Heart left ventricle (tissue), 16 donors: Measurements from ENCODE around the gene ZNF516. TPM values are rescaled to one million over a fixed set of nuclear protein-coding genes. Genes with fewer than 3 reads are reported as not detected.

Experiments
- ATAC-seq, 4 donors: fragments of 200-7000 bp; cut with Tn5 transposase; one replicate each; pipeline ENCODE4 v1.9.1; 2020 to 2022; ENCODE audit warnings: moderate library complexity in 4 of 4, mild to moderate bottlenecking in 3 of 4, moderate number of reproducible peaks in 1 of 4
- DNase-seq, 5 donors: peaks; one replicate each; pipeline ENCODE4 v3.0.0-alpha.2; 2020
- H3K27ac ChIP-seq, 12 donors: fragments of 200-600 bp; sonication (generic) in 4 of 12; one replicate each; pipeline versions ENCODE4 v1.5.0 to v1.8.0; 2016 to 2022; ENCODE audit warnings: mild to moderate bottlenecking in 2 of 12
- H3K27me3 ChIP-seq, 9 donors: fragments of 200-600 bp; sonication (generic) in 2 of 9; one replicate each; pipeline versions ENCODE4 v1.5.1 to v1.8.0; 2016 to 2022; ENCODE audit warnings: mild to moderate bottlenecking in 3 of 9
- H3K36me3 ChIP-seq, 9 donors: fragments of 200-600 bp; sonication (generic) in 2 of 9; one replicate each; pipeline versions ENCODE4 v1.5.0 to v1.8.0; 2018 to 2022; ENCODE audit warnings: mild to moderate bottlenecking in 2 of 9
- H3K4me1 ChIP-seq, 12 donors: fragments of 200-600 bp; sonication (generic) in 4 of 12; one replicate each; pipeline versions ENCODE4 v1.5.0 to v1.8.0; 2016 to 2022; ENCODE audit warnings: mild to moderate bottlenecking in 3 of 12
- H3K4me3 ChIP-seq, 12 donors: fragments of 200-600 bp; sonication (generic) in 4 of 12; one replicate each; pipeline versions ENCODE4 v1.5.0 to v1.8.0; 2017 to 2022; ENCODE audit warnings: mild to moderate bottlenecking in 9 of 12, moderate library complexity in 4 of 12
- H3K9me3 ChIP-seq, 12 donors: fragments of 200-600 bp; sonication (generic) in 4 of 12; one replicate each; pipeline versions ENCODE4 v1.5.0 to v1.8.0; 2016 to 2022; ENCODE audit warnings: mild to moderate bottlenecking in 1 of 12
- POLR2A ChIP-seq, 2 donors: fragments of 450-650 bp; IDR thresholded peaks; one replicate each; pipeline ENCODE4 v1.6.1; 2017; ENCODE audit warnings: antibody characterized with exemption in 2 of 2, mild to moderate bottlenecking in 2 of 2, moderate library complexity in 2 of 2
- WGBS, 4 donors: extraction: QIAGEN DNeasy Blood & Tissue Kit in 2 of 4; methylation state at CpG; one replicate each; pipeline versions ENCODE4 v1.1.5 to v1.1.7; 2013 to 2018; 5-methylcytosine and 5-hydroxymethylcytosine counted together
- intact Hi-C, 10 donors: fragments of 100-400 bp; cut with DNase I; formaldehyde crosslinking; loops; one replicate each; pipeline versions ENCODE4 v1.11.1 to v1.14.2; 2022
- polyA plus RNA-seq, 2 donors: library from polyadenylated mRNA; stranded (reverse); fragments of 200-250 nt; gene quantifications; one replicate each; pipeline ENCODE4 v1.2.3, GENCODE V29; 2013
- total RNA-seq, 9 donors: library from RNA; depleted of rRNA in 2 of 9; stranded (reverse); fragments of >200 nt in 2 of 9; fragmentation: NEBNext Ultra II Directional in 3 of 9; extraction: Animal tissue kit (Norgen Biotek cat#: 25700) in 3 of 9; gene quantifications; one replicate each; pipeline versions ENCODE4 v1.1.0 to v1.2.4, GENCODE V29; 2016 to 2023
- TF ChIP-seq, protein P1 (sequence below), 12 donors: fragments of 200-600 bp; sonication (generic) in 4 of 12; IDR thresholded peaks; one replicate each; pipeline versions ENCODE4 v1.5.0 to v1.8.0; 2018 to 2022; ENCODE audit warnings: antibody characterized with exemption in 12 of 12, mild to moderate bottlenecking in 5 of 12
- donor health status: ischemic (EF 13 %, LVEDD 7.1; RV severe dilation, severe dysfunction).
- donor health status: healthy with polysubstance abuse.
- donor health status: DM: no; HTN: yes; CAD: no.
- donor health status: DM: no; HTN: no; CAD: no.
- donor health status: ischemic (EF 25% LVEDD 6.9; RV normal size, moderate dysfunction).
- donor health status: ischemic (EF 25% LVEDD 5.7; RV mildly dilated, moderate dysfunction).
- donor health status: healthy.
- donor health status: DM: yes; HTN: yes; CAD: no.
- donor health status: ischemic (EF 35%, LVEDD 5.7; RV mildly dilated, moderate dysfunction).
- donor health status: nonischemic (EF 11% LVEDD 7.7; RV severe dilation, severe dysfunction).
- donor health status: DM: yes; HTN: yes; CAD: no.
- donor health status: PGD.
- donor health status: ischemic (EF 29% LVEDD 5.4; RV normal size, mild dysfunction).
- donor health status: nonischemic (EF 23%, LVEDD 6.1; RV moderate dilation, normal function).

The ZNF516 gene
- total and polyA plus RNA-seq, 11 donors = 4.8 to 24.8 (median 14.6) TPM

GRCh38 chr18:76434452-76434851 lies 60.6 kb downstream of the ZNF516 start:
- 64 to 72% (median 68%) methylated on average over 14 of the region's 14 CpGs for WGBS, 4 donors
- H3K9me3 ChIP-seq = no peaks in the 10 kb centered on the region
- no peak for DNase-seq
- peaks cover 0 to 26% (median 11%) of the 10 kb centered on the region in 12 donors for H3K4me1 ChIP-seq
- peaks cover 0 to 29% (median 8%) of the 10 kb centered on the region in 9 donors for H3K36me3 ChIP-seq
- ATAC-seq = no peak
- no peak for TF ChIP-seq POLR2A (IDR thresholded peaks at IDR 0.05)
- TF ChIP-seq, protein P1, sequence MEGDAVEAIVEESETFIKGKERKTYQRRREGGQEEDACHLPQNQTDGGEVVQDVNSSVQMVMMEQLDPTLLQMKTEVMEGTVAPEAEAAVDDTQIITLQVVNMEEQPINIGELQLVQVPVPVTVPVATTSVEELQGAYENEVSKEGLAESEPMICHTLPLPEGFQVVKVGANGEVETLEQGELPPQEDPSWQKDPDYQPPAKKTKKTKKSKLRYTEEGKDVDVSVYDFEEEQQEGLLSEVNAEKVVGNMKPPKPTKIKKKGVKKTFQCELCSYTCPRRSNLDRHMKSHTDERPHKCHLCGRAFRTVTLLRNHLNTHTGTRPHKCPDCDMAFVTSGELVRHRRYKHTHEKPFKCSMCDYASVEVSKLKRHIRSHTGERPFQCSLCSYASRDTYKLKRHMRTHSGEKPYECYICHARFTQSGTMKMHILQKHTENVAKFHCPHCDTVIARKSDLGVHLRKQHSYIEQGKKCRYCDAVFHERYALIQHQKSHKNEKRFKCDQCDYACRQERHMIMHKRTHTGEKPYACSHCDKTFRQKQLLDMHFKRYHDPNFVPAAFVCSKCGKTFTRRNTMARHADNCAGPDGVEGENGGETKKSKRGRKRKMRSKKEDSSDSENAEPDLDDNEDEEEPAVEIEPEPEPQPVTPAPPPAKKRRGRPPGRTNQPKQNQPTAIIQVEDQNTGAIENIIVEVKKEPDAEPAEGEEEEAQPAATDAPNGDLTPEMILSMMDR (IDR thresholded peaks at IDR 0.05) = no peak
- H3K27me3 ChIP-seq = no peaks in the 10 kb centered on the region
- H3K4me3 ChIP-seq = no peak overlapping the region
- no peak overlapping the region for H3K27ac ChIP-seq
- intact Hi-C loops = loop anchor here in 1 of 10 donors (10.0 kb wide), 1 partner anchor 50 kb away; no protein-coding TSS in a partner anchor

GRCh38 chr18:76433788-76434187 lies 61.3 kb downstream of the ZNF516 start:
- no peaks in the 10 kb centered on the region for H3K9me3 ChIP-seq
- H3K27me3 ChIP-seq = no peaks in the 10 kb centered on the region
- H3K27ac ChIP-seq = no peak overlapping the region
- DNase-seq = no peak
- no peak for TF ChIP-seq POLR2A (IDR thresholded peaks at IDR 0.05)
- TF ChIP-seq, protein P1 (IDR thresholded peaks at IDR 0.05) = no peak
- intact Hi-C loops = loop anchor here in 1 of 10 donors (10.0 kb wide), 1 partner anchor 51 kb away; no protein-coding TSS in a partner anchor
- peaks cover 0 to 33% (median 15%) of the 10 kb centered on the region in 12 donors for H3K4me1 ChIP-seq
- 96 to 98% (median 98%) methylated on average over 15 to 17 of the region's 17 CpGs for WGBS, 4 donors
- ATAC-seq = no peak
- H3K36me3 ChIP-seq = peaks cover 0 to 24% (median 8%) of the 10 kb centered on the region in 9 donors
- no peak overlapping the region for H3K4me3 ChIP-seq

DNA sequence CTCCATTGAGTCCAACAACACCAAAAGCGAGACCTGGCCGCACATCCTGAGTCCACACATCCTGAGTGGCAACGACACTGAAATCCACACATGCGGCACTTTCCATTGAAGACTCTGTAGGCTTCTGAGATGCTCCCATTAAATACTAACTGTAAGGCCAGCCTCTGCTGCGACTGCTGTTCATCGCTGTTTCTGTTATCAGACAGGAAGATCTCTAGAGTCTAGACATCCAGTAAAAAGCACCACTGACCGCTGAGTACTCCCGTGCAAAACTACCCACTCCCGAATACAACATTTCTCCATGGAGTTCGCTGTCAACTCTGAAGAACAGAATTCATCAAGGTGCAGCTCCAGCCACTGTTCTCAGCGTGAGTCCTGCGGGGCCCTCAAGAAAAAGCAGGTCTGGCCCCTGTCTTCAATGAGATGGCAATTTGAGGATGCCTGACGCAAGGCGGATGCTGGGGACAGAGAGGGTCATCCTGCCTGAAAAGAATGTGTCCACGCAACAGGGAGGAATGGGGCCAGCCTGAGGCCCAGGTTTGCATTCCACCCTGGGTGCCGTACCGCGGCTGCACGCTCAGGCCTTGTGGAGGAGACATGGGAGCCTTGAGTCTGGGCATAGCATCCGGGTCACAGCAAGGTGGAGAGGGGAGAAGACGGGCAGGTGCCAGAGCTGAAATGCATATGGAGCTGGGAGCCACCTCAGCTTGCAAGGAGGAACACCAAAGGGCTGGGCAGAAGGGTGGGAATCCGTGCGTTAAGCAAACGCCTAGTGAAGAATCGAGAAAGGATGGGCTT lies 61.9 kb downstream of the ZNF516 start:
- no peak overlapping the region for H3K4me3 ChIP-seq
- DNase-seq (no peak), ATAC-seq (no peak)
- no peak overlapping the region for H3K27ac ChIP-seq
- TF ChIP-seq, protein P1 (IDR thresholded peaks at IDR 0.05) = no peak
- TF ChIP-seq POLR2A (IDR thresholded peaks at IDR 0.05) = no peak
- H3K27me3 ChIP-seq = no peaks in the 10 kb centered on the region
- H3K36me3 ChIP-seq = peaks cover 0 to 23% (median 8%) of the 10 kb centered on the region in 9 donors
- H3K4me1 ChIP-seq = peaks cover 0 to 38% (median 17%) of the 10 kb centered on the region in 12 donors
- no peaks in the 10 kb centered on the region for H3K9me3 ChIP-seq
- WGBS, 4 donors = 94 to 98% (median 97%) methylated on average over 25 of the region's 25 CpGs
- intact Hi-C loops = loop anchor here in 1 of 10 donors (10.0 kb wide), 1 partner anchor 52 kb away; no protein-coding TSS in a partner anchor

DNA sequence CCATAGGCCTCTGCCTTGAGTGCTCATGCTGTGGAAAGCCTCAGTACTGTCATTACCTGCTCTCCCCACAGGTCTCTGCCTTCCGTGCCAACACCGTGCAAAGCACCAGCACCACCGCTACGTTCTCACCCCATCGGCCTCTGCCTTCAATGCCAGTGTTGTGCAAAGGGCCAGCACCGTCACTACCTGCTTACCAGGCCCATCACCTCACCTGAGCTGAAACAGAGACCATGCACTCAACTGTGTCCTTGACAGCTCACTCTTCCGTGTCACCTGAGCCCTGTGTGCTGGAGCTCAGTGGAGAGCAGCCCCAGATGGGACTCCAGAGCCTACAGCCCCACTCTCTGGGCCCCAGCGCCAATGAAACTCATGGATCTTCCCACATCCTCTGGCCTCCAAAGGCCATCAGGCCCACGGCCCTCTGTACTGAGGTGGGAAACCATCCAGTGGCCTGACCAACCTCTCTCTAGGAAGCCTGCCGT lies 62.7 kb downstream of the ZNF516 start:
- WGBS, 4 donors = 94 to 98% (median 96%) methylated on average over 10 of the region's 10 CpGs
- no peak overlapping the region for H3K27ac ChIP-seq
- H3K4me1 ChIP-seq = peaks cover 0 to 38% (median 17%) of the 10 kb centered on the region in 12 donors
- no peaks in the 10 kb centered on the region for H3K27me3 ChIP-seq
- intact Hi-C loops = loop anchor here in 1 of 10 donors (10.0 kb wide), 1 partner anchor 52 kb away; no protein-coding TSS in a partner anchor
- H3K4me3 ChIP-seq = no peak overlapping the region
- peaks cover 0 to 17% (median 8%) of the 10 kb centered on the region in 9 donors for H3K36me3 ChIP-seq
- ATAC-seq (no peak), DNase-seq (no peak)
- no peaks in the 10 kb centered on the region for H3K9me3 ChIP-seq
- TF ChIP-seq, protein P1 (IDR thresholded peaks at IDR 0.05) = no peak
